ENCODE measurements around the gene CRYBB3. TPM values are rescaled to one million over a fixed set of nuclear protein-coding genes. Genes with fewer than 3 reads are reported as not detected.
"Not testable (repeated sequence)": the region's sequence is repeated elsewhere in the genome, so short reads cannot be mapped to it uniquely, and the experiment has no call there.

CRYBB3 gene
- total RNA-seq, 1 experiment from 2014 or later: 0.67 TPM

GRCh38 chr22:25177226-25177625, 22.4 kb upstream of the CRYBB3 start:
- TF ChIP-seq REST (IDR thresholded peaks at IDR 0.05; ENCODE audit: insufficient read depth in 1 of 2, low read depth in 2 of 2, low read length in 1 of 2) (no peak), TCF7L2 (IDR thresholded peaks at IDR 0.05; ENCODE audit: low read depth, low read length) (no peak), POLR2AphosphoS5 (IDR thresholded peaks at IDR 0.05; ENCODE audit: low read depth, low read length) (no peak), CTCF (IDR thresholded peaks at IDR 0.05) (no peak)
- Histone ChIP-seq H3K27ac (ENCODE audit: low read length) (no peak overlapping the region), H3K9me3 (ENCODE audit: control insufficient read depth, insufficient read depth, low read depth, low read length) (no peaks in the 10 kb centered on the region), H3K4me1 (ENCODE audit: control insufficient read depth, insufficient read depth, low read length) (no peaks in the 10 kb centered on the region), H3K36me3 (ENCODE audit: control insufficient read depth, insufficient read depth, low read length) (no peaks in the 10 kb centered on the region; the same call in 1 of the 2 replicates), H3K27me3 (ENCODE audit: control insufficient read depth, insufficient read depth, low read length) (no peaks in the 10 kb centered on the region), H3K4me3 (ENCODE audit: low read depth in 2 of 2, low read length in 2 of 2) (no peak overlapping the region)
- in situ Hi-C loops (cut with HindIII; ENCODE audit: low pct_unique_long_range_greater_than_20kb, low sequenced_read_pairs) (no loop called here), intact Hi-C loops (cut with micrococcal nuclease; ENCODE audit: unreplicated experiment) (no loop called here)
- ATAC-seq: no peak
- ChIA-PET POLR2A (no interaction called here), CTCF (no interaction called here)
- BruUV-seq (replicated peaks): no TSS peak
- DNase-seq (ENCODE audit: low read depth, low spot score): no peak

GRCh38 chr22:25177895-25178294, 21.8 kb upstream of the CRYBB3 start:
- no TSS peak for BruUV-seq (replicated peaks)
- Histone ChIP-seq H3K4me1 (ENCODE audit: control insufficient read depth, insufficient read depth, low read length) (no peaks in the 10 kb centered on the region), H3K4me3 (ENCODE audit: low read depth in 2 of 2, low read length in 2 of 2) (no peak overlapping the region), H3K36me3 (ENCODE audit: control insufficient read depth, insufficient read depth, low read length) (no peaks in the 10 kb centered on the region; the same call in 1 of the 2 replicates), H3K9me3 (ENCODE audit: control insufficient read depth, insufficient read depth, low read depth, low read length) (no peaks in the 10 kb centered on the region), H3K27ac (ENCODE audit: low read length) (no peak overlapping the region), H3K27me3 (ENCODE audit: control insufficient read depth, insufficient read depth, low read length) (no peaks in the 10 kb centered on the region)
- intact Hi-C loops (cut with micrococcal nuclease; ENCODE audit: unreplicated experiment): no loop called here
- in situ Hi-C loops (cut with HindIII; ENCODE audit: low pct_unique_long_range_greater_than_20kb, low sequenced_read_pairs): no loop called here
- DNase-seq (ENCODE audit: low read depth, low spot score) (no peak), ATAC-seq (no peak)
- ChIA-PET CTCF (no interaction called here), POLR2A (no interaction called here)
- TF ChIP-seq POLR2AphosphoS5 (IDR thresholded peaks at IDR 0.05; ENCODE audit: low read depth, low read length) (no peak), REST (IDR thresholded peaks at IDR 0.05; ENCODE audit: insufficient read depth in 1 of 2, low read depth in 2 of 2, low read length in 1 of 2) (no peak), CTCF (IDR thresholded peaks at IDR 0.05) (no peak), TCF7L2 (IDR thresholded peaks at IDR 0.05; ENCODE audit: low read depth, low read length) (no peak), SIN3A (IDR thresholded peaks at IDR 0.05; ENCODE audit: borderline replicate concordance, insufficient read depth, low read depth, low read length) (no peak)

DNA sequence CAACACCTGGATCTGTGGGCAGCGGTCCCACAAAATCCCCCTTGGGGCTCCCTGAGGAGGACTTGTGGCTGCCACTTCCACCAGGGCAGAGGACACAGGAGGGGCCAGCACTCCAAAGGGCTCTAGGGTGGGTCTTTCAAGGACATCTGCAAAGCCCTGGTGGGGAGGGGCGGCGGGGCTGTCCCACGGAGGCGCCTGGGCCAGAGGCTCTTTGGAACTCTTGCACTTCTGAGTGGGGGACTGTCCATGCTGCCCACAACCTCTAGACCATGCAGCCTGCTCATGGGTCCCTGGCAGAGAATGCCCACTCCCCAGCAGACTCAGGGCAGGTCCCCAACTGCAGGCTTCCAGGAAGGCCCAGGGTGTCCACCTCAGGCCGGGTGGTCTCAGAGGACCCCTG, 21.3 kb upstream of the CRYBB3 start:
- DNase-seq (ENCODE audit: low read depth, low spot score); intact Hi-C loops (cut with micrococcal nuclease; ENCODE audit: unreplicated experiment); CTCF ChIA-PET; ATAC-seq; H3K4me3 ChIP-seq (ENCODE audit: low read depth in 2 of 2, low read length in 2 of 2); in situ Hi-C loops (cut with HindIII; ENCODE audit: low pct_unique_long_range_greater_than_20kb, low sequenced_read_pairs); H3K9me3 ChIP-seq (ENCODE audit: control insufficient read depth, insufficient read depth, low read depth, low read length); BruUV-seq (replicated peaks); H3K4me1 ChIP-seq (ENCODE audit: control insufficient read depth, insufficient read depth, low read length); POLR2A ChIA-PET; H3K36me3 ChIP-seq (ENCODE audit: control insufficient read depth, insufficient read depth, low read length); H3K27ac ChIP-seq (ENCODE audit: low read length); H3K27me3 ChIP-seq (ENCODE audit: control insufficient read depth, insufficient read depth, low read length): not testable (repeated sequence)

Data from Panc1 (cell line).